HEK293T (cell line): ENCODE measurements around the gene CCSER1.

Source experiments
- CTCF ChIA-PET: fragments of 350-600 bp; formaldehyde crosslinking; extraction: SDS; loops from one replicate; lab custom pipeline; 2021; ENCODE audit warnings: antibody characterized with exemption, inconsistent platforms; lab: Yijun Ruan, JAX
- POLR2A ChIA-PET: fragments of 350-600 bp; formaldehyde crosslinking; extraction: SDS; loops from one replicate; lab custom pipeline; 2020; ENCODE audit warnings: antibody characterized with exemption, inconsistent platforms; lab: Yijun Ruan, JAX
- DNase-seq: peaks from one replicate; pipeline ENCODE4 v3.0.0; 2012; ENCODE audit warnings: mixed read lengths; ENCODE audit errors: extremely low spot score
- ARNT ChIP-seq: fragments of 450-650 bp; IDR thresholded peaks from 2 replicates; pipeline ENCODE4 v1.6.1; 2017; ENCODE audit warnings: mild to moderate bottlenecking
- BHLHE40 ChIP-seq: fragments of 450-650 bp; IDR thresholded peaks from 2 replicates; pipeline ENCODE4 v1.6.1; 2016; ENCODE audit warnings: mild to moderate bottlenecking, moderate library complexity, borderline replicate concordance
- CTBP1 ChIP-seq: fragments of 450-650 bp; IDR thresholded peaks from 2 replicates; pipeline ENCODE4 v1.6.1; 2016; ENCODE audit warnings: borderline replicate concordance
- ELF4 ChIP-seq: fragments of 450-650 bp; IDR thresholded peaks from 2 replicates; pipeline ENCODE4 v1.6.1; 2017; ENCODE audit warnings: antibody characterized with exemption
- FOXA1 ChIP-seq: fragments of 450-650 bp; IDR thresholded peaks from 2 replicates; pipeline ENCODE4 v1.6.1; 2016; ENCODE audit warnings: mild to moderate bottlenecking
- FOXK2 ChIP-seq: fragments of 450-650 bp; IDR thresholded peaks from 2 replicates; pipeline ENCODE4 v1.6.1; 2016; ENCODE audit warnings: mild to moderate bottlenecking
- FOXM1 ChIP-seq: fragments of 450-650 bp; IDR thresholded peaks from 2 replicates; pipeline ENCODE4 v1.6.1; 2017; ENCODE audit warnings: mild to moderate bottlenecking, borderline replicate concordance
- HDGF ChIP-seq: fragments of 450-650 bp; IDR thresholded peaks from 2 replicates; pipeline ENCODE4 v1.6.1; 2017; ENCODE audit warnings: antibody characterized with exemption, borderline replicate concordance
- L3MBTL2 ChIP-seq: fragments of 450-650 bp; conservative IDR thresholded peaks from 2 replicates; pipeline ENCODE4 v1.6.1; 2016; ENCODE audit warnings: mild to moderate bottlenecking
- LEF1 ChIP-seq: fragments of 450-650 bp; IDR thresholded peaks from 2 replicates; pipeline ENCODE4 v1.6.1; 2017; ENCODE audit warnings: mild to moderate bottlenecking, borderline replicate concordance
- NFRKB ChIP-seq: fragments of 450-650 bp; IDR thresholded peaks from 2 replicates; pipeline ENCODE4 v1.6.1; 2016; ENCODE audit warnings: mild to moderate bottlenecking, moderate library complexity
- PKNOX1 ChIP-seq: fragments of 450-650 bp; IDR thresholded peaks from 2 replicates; pipeline ENCODE4 v1.6.1; 2016
- SP1 ChIP-seq: fragments of 450-650 bp; IDR thresholded peaks from 2 replicates; pipeline ENCODE4 v1.6.1; 2017
- SUZ12 ChIP-seq: fragments of 450-650 bp; IDR thresholded peaks from 2 replicates; pipeline ENCODE4 v1.6.1; 2016; ENCODE audit warnings: mild to moderate bottlenecking
- TARDBP ChIP-seq: fragments of 450-650 bp; IDR thresholded peaks from 2 replicates; pipeline ENCODE4 v1.6.1; 2016
- ZNF384 ChIP-seq: fragments of 450-650 bp; IDR thresholded peaks from 2 replicates; pipeline ENCODE4 v1.6.1; 2016

The CCSER1 gene

DNA sequence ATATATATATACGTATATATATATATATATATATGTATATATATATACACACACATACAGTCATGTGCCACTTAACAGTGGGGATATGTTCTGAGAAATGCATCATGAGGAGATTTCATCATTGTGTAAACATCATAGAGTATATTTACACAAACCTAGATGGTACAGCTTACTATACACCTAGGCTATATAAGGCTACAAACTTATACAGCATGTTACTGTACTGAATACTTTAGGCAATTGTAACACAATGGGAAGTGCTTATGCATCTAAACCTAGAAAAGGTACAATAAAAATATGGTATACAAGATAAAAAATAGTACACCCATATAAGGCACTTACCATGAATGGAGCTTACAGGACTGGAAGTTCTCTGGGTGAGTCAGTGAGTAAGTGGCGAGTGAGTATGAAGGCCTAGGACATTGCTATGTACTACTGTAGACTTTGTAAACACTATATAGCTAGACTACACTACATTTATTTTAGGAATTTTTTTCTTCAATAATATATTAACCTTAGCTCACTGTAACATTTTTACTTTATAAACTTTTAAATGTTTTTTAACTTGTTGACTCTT is 13.2 kb upstream of the CCSER1 start:
- TF ChIP-seq CTBP1 (no peak), SUZ12 (no peak), TARDBP (no peak), SP1 (no peak), ELF4 (no peak), LEF1 (no peak), HDGF (no peak), FOXA1 (no peak), FOXM1 (no peak), ARNT (no peak), FOXK2 (no peak), NFRKB (no peak), PKNOX1 (no peak), BHLHE40 (no peak), ZNF384 (no peak), L3MBTL2 (no peak)
- POLR2A ChIA-PET, result no interaction called here
- CTCF ChIA-PET, result no interaction called here
- no peak for DNase-seq

DNA sequence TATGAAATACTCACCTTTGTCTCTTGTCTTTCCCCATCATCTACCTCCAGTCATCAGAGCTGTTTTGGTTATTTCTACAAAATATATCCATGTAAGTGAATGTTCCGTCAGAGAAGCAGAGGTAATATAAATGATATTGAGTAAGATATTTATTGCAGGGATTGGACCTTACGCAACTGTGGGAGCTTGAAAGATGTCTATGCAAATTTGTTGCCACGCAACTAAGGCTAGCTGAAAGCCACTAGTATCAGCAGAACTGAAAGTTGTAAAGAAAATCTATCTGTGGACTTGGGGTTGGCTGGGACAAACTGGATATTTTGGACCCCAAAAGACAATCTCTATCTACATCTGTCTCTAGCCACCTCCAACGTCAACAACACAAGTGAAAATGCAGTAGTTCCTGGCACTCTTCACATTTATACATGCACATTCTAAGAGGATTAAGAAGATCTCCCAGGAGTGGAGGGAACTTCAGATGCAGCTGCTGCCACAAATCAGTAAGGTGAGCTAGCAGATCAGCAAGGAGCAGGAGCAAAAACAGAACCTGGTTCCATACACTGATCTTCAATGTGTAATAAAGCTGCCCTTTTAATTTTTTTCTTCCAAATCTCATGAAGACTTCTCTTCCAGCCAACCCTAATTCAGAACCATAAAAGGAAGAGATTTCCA is 8.5 kb upstream of the CCSER1 start:
- no peak for DNase-seq
- ChIA-PET CTCF (no interaction called here), POLR2A (no interaction called here)
- TF ChIP-seq BHLHE40 (no peak), ZNF384 (no peak)

DNA sequence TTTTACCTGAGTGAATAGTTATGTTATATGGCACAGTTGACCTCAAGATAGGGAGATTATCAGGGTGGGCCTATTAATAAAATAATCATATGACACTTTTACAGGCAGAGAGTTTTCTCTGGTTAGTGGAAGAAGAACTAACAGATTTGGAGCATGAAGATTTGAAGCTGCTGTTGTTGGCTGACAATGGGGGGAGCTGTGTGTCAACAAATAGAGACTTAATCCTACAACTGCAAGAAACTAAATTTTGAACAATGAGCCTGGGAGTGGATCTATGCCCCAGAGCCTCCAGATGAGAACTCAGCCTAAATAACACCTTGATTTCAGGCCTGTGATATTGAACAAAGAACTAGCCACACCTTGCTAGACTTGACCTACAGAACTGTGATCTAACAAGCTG is 7.2 kb upstream of the CCSER1 start:
- ChIA-PET CTCF (interaction anchor here (0.6 kb wide), 1 partner anchor 217 kb away, joined by 3 read pairs; no protein-coding TSS in a partner anchor), POLR2A (no interaction called here)
- no peak for TF ChIP-seq SP1
- TF ChIP-seq FOXA1, result no peak
- TF ChIP-seq LEF1, result no peak
- TF ChIP-seq L3MBTL2, result no peak
- TF ChIP-seq PKNOX1, result no peak
- TF ChIP-seq TARDBP, result no peak
- no peak for TF ChIP-seq FOXM1
- no peak for TF ChIP-seq ELF4
- no peak for TF ChIP-seq ARNT
- no peak for TF ChIP-seq NFRKB
- TF ChIP-seq HDGF, result no peak
- TF ChIP-seq CTBP1, result no peak
- TF ChIP-seq SUZ12, result no peak
- no peak for TF ChIP-seq FOXK2
- no peak for TF ChIP-seq BHLHE40
- no peak for TF ChIP-seq ZNF384
- DNase-seq, result no peak

DNA sequence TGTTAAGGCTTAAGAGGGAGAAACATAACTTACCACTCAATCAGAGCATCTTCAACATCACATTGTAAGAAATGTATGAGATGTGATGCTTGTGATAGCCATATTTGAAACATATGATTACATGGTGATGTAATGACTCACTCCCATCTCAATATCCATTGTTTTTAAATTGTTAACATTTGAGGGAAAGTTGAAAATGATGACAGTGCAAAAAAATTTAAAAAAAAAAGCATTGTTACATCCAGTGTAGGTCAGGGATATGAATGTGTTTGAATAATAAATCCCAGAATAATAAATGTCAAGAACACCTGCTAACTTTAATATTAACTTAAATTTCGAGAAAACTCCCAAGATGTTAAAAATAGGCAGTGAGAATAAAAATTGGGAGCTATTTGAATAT is 6.4 kb upstream of the CCSER1 start:
- DNase-seq, result no peak
- ChIA-PET POLR2A (no interaction called here), CTCF (interaction anchor here (0.6 kb wide), 1 partner anchor 218 kb away, joined by 3 read pairs; no protein-coding TSS in a partner anchor)
- no peak for TF ChIP-seq BHLHE40
- no peak for TF ChIP-seq HDGF
- TF ChIP-seq ELF4, result no peak

DNA sequence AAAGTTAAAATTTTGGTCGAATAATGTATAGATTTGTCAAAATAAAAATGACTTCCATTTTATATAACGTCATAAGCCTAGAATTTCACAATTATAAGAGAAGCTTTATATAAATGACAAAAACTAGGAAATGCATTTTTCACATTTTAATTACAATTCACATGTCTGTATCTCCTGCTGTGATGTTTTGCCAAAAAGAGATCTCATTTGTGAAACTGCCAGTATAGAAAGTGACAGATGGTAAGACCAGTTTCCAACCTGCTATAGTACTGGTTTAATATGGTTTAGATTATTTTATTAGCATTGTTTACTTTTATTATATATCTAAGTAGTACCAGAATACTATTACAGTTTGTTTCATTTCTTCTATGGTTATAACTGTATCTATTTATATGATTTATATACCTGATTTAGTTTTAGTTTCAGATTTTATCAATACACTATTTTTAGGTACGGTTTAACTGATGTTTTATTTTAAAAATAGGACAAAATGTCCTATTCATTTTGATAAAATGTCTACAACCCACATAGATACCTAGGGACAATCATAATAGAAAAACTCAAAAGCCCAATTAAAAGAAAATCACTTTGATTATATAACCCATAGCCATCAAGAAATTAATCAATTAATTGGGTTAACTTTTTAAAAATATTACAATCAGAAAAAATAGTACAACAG is 5.4 kb upstream of the CCSER1 start:
- POLR2A ChIA-PET, result no interaction called here
- CTCF ChIA-PET, result no interaction called here

DNA sequence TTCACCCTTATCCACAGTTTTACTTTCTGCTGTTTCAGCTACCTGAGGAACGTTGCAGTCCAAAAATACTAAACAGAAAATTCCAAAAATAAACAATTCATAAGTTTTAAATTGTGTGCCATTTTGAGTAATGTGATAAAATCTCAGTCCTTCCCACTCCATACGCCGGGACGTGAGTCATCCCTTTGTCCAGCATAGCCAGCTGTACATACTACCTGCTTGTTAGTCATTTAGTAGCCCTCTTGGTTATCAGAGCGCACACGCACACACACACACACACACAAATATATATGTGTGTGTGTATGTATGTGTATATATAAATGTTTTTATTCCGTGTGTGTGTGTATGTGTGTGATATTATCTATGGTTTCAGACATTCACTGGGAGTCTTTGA is 4.8 kb upstream of the CCSER1 start:
- TF ChIP-seq FOXA1, result no peak
- TF ChIP-seq ARNT, result no peak
- TF ChIP-seq HDGF, result no peak
- no peak for TF ChIP-seq TARDBP
- no peak for TF ChIP-seq BHLHE40
- ChIA-PET CTCF (no interaction called here), POLR2A (no interaction called here)
- DNase-seq, result no peak

More for the DNA sequence above, 5.4 kb upstream of the CCSER1 start:
- TF ChIP-seq LEF1 (no peak), NFRKB (no peak), CTBP1 (no peak), BHLHE40 (no peak)
- no peak for DNase-seq

GRCh38 chr4:90124276-90124675 is 2.9 kb upstream of the CCSER1 start:
- no peak for DNase-seq
- ChIA-PET POLR2A (no interaction called here), CTCF (no interaction called here)
- no peak for TF ChIP-seq FOXK2
- TF ChIP-seq TARDBP, result no peak
- no peak for TF ChIP-seq CTBP1
- TF ChIP-seq FOXM1, result no peak
- TF ChIP-seq FOXA1, result no peak
- TF ChIP-seq ELF4, result no peak
- TF ChIP-seq SUZ12, result no peak
- no peak for TF ChIP-seq HDGF
- no peak for TF ChIP-seq SP1
- TF ChIP-seq BHLHE40, result no peak
- no peak for TF ChIP-seq ARNT
